ENCODE data around the gene FBLN1.
A peak's percentile ranks its signal among the peaks of the same experiment; 100 is the strongest.

The FBLN1 gene

DNA sequence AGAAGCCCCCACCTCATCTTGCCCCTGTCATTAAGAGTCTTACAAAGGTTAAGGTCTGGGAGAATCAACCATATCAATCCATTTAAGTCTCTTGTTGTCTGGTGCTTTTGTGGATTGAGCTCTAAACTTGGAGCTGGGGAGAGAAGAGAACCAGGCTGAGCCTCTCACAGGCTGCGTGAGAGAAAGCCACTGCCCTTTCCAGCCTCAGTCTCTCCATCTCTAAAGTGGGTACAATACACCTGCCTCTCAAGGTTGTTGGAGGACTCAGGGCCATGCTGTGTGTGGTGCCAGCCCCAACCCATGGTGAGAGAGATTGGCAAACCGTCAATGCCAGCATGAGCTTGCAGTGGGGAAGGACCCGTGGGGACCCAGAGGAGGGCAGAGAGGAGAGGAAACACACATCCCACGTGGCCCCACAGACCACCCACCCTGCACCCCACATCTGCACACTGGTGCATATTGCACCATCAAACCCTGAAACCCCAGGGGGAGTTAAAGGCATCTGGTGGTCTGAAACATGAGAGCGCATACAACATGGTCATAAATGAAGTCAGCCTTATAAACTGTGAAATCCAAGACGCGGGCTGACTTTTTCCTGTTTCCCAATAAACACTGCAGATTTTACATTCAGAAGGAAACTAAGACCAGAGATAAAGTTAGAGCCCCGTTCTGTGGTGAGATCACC lies 27.5 kb upstream of the FBLN1 start:
- H3K4me3 ChIP-seq (ENCODE audit: low read depth, low read length), result no peak overlapping the region

DNA sequence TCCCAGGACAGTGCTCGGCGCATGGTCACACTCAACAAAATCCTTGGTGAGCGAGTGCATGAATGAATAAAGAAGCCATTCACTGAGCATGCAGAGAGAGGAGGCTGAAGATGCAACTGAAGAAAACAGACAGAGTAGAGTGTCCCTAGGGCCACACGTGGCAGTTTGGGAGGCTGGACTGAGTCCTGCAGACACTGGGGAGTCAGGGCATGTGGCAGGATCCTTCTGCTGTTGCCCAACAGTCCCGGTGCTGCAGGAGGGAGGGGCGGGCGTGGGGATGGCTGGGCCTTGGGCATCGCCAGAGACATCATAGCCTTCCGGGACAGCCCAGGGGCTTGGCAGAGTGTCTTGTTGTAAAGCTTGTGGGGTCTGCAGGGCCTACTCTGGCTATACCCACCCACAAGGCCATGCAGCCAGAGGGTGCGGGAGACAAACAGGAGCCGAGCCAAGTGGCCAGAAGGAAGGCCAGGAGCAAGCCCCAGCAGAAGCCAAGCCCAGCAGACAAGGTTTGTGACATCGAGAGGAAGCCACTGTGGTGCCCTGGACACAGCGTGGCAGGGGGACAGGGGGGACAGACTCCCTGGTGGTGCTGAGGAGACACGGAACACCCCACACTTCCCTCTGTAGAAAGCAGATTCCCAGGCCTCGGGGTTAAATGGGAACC lies 26.7 kb upstream of the FBLN1 start:
- DNase-seq (ENCODE audit: low read depth), result peak; percentile 63
- no peak overlapping the region for H3K4me3 ChIP-seq (ENCODE audit: low read depth, low read length)
- TF ChIP-seq MYC (IDR thresholded peaks at IDR 0.05; ENCODE audit: low read depth, low read length) (no peak), POLR2A (IDR thresholded peaks at IDR 0.05; ENCODE audit: extremely low read depth, insufficient read length) (no peak), MAX (IDR thresholded peaks at IDR 0.05; ENCODE audit: low read depth, low read length) (no peak), CTCF (IDR thresholded peaks at IDR 0.05; ENCODE audit: low read depth, low read length) (no peak)

More for the DNA sequence above, 27.5 kb upstream of the FBLN1 start:
- peak; percentile 53 for TF ChIP-seq MYC (IDR thresholded peaks at IDR 0.05; ENCODE audit: low read depth, low read length)
- no peak for TF ChIP-seq CTCF (IDR thresholded peaks at IDR 0.05; ENCODE audit: low read depth, low read length)
- peak; percentile 33; the same call in 1 of the 2 replicates for TF ChIP-seq MAX (IDR thresholded peaks at IDR 0.05; ENCODE audit: low read depth, low read length)
- TF ChIP-seq POLR2A (IDR thresholded peaks at IDR 0.05; ENCODE audit: extremely low read depth, insufficient read length), result no peak
- peak; percentile 55 for DNase-seq (ENCODE audit: low read depth)

- H3K4me3 ChIP-seq (ENCODE audit: low read depth, low read length), result no peak overlapping the region
- TF ChIP-seq MYC (IDR thresholded peaks at IDR 0.05; ENCODE audit: low read depth, low read length) (no peak), MAX (IDR thresholded peaks at IDR 0.05; ENCODE audit: low read depth, low read length) (no peak), POLR2A (IDR thresholded peaks at IDR 0.05; ENCODE audit: extremely low read depth, insufficient read length) (no peak), CTCF (IDR thresholded peaks at IDR 0.05; ENCODE audit: low read depth, low read length) (no peak)
- DNase-seq (ENCODE audit: low read depth), result no peak
These were observed 25.9 kb upstream of the FBLN1 start for GRCh38 chr22:45476814-45477213.

DNA sequence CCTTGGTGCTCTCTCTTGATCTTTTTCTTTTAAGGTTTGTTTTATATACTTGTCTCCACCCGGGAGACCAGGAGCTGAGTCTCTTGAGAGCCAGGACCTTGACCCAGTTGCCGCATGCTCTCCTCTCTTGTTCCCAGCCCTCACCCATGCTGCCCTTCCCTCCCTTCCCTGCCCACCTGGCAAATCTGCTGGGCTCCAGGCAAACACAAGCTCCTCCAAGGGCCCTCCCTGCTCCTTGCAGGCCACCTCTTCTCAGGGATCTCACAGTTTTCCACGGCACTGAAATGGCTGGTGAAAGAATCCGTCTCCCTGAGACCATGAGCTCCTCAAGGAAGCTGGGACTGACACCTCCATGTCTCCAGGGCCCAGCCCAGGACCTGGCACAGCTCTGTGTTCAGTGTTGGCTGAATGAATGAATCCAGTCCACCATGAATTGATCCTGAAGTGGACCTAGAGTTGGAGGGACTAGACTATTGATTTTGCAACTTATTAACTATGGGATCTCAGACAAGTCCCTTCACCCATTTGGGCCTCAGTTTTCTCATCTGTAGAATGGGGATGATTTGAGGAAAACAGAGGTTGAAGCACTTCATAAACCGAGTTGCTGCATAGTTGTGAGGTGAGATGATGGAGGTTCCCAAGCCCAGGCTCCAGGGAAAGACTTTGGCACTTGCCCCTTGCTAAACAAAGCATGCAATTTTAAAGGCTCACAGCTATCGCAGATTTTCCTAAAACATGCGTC lies 25.1 kb upstream of the FBLN1 start:
- no peak overlapping the region for H3K4me3 ChIP-seq (ENCODE audit: low read depth, low read length)
- TF ChIP-seq MAX (IDR thresholded peaks at IDR 0.05; ENCODE audit: low read depth, low read length), result no peak
- no peak for TF ChIP-seq POLR2A (IDR thresholded peaks at IDR 0.05; ENCODE audit: extremely low read depth, insufficient read length)
- no peak for TF ChIP-seq MYC (IDR thresholded peaks at IDR 0.05; ENCODE audit: low read depth, low read length)
- no peak for TF ChIP-seq CTCF (IDR thresholded peaks at IDR 0.05; ENCODE audit: low read depth, low read length)
- no peak for DNase-seq (ENCODE audit: low read depth)

GRCh38 chr22:45478108-45478771 lies 24.4 kb upstream of the FBLN1 start:
- no peak for DNase-seq (ENCODE audit: low read depth)
- no peak overlapping the region for H3K4me3 ChIP-seq (ENCODE audit: low read depth, low read length)
- TF ChIP-seq MYC (IDR thresholded peaks at IDR 0.05; ENCODE audit: low read depth, low read length) (no peak), POLR2A (IDR thresholded peaks at IDR 0.05; ENCODE audit: extremely low read depth, insufficient read length) (no peak), CTCF (IDR thresholded peaks at IDR 0.05; ENCODE audit: low read depth, low read length) (no peak), MAX (IDR thresholded peaks at IDR 0.05; ENCODE audit: low read depth, low read length) (no peak)
